SK-MEL-5 (cell line): Measurements from ENCODE around the gene TAS2R31. TPM values are rescaled to one million over a fixed set of nuclear protein-coding genes. Genes with fewer than 3 reads are reported as not detected.
A peak's percentile ranks its signal among the peaks of the same experiment; 100 is the strongest.

Experiments
- DNase-seq: peaks from one replicate; pipeline ENCODE4 v3.0.0-alpha.2; 2016; ENCODE audit warnings: low read depth, low spot score
- in situ Hi-C: cut with HindIII; loops from 2 replicates; pipeline ENCODE4 v1.10.0; 2016; ENCODE audit warnings: low sequenced_read_pairs, high pct_unique_total_duplicates, low pct_unique_long_range_greater_than_20kb
- total RNA-seq: library from RNA; depleted of rRNA; stranded (reverse); fragments of >200 nt; shearing (Covaris generic); gene quantifications from 2 replicates; pipeline ENCODE4 v1.2.3, GENCODE V29; 2014; rRNA removed

Gene TAS2R31
- total RNA-seq, 1 experiment from 2014 or later, result 1.7 TPM

DNA sequence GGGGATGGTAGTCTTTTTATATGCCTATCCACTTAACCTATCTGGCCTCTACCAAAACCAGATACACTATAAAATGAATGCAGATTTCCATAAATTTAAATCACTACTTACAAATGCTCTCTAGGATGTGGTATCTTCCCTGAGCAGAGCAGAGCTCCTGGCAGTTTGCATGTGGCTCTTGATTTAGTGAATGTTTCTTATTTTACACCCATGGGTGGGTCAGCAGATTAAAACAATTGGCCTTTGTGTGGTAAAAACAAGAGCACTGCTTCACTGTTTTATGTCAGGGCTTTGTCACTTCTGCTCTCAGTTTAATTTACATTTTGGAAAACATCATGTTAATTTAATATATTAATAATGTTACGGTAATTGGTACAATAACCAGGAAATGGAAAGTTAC is 14.3 kb downstream of the TAS2R31 start:
- DNase-seq, result peak; percentile 78
- in situ Hi-C loops, result no loop called here

DNA sequence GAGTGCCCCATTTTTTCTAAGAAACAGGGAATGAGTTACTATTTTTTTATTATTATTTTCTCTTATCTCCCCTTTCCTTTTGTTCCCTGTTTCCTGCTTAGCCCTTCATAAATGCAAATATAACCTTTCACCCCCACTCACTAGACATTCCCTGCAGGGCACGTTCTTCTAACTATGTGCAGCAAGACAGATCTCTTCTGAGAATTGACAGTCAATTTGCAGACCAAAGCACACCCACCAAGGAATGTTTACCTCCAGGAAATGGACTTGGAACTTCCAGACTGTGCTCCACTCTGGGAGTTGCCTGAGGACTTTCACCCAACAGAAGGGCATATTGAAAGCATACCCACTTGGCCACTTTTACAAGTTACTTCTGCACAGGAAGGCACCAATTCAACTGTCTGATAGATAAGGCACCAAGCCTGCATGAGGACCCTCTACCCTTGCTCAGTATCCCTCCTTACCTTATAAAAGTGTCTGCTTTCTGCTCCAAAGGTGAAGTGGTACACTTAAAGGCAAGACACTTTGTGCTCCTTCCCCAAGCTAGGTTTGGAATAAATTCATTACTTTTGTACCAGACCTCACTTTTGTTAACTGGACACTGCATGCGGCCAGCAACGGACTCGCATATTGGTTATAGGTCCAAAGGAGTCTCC is 15.3 kb downstream of the TAS2R31 start:
- in situ Hi-C loops, result no loop called here
- DNase-seq, result peak; percentile 10

DNA sequence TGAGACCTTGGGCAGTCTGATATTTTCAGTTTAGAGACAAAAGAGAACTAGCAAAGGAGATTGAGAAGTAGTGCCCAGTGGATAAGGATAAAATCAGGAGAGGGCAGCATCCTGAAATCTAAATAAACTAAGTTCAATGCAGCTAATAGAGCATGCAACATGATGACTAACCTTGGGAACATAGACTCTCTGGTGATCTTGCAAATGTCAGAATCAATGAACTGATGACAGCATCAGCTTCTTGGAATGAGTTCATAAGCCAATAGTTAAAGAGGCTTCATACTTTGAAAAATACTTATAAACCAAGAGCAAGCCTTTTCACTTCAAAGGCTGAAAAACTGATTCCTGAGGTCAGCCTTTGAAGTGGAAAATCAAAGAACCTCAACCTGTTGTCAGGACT is 17.0 kb downstream of the TAS2R31 start:
- no peak for DNase-seq
- in situ Hi-C loops, result no loop called here

DNA sequence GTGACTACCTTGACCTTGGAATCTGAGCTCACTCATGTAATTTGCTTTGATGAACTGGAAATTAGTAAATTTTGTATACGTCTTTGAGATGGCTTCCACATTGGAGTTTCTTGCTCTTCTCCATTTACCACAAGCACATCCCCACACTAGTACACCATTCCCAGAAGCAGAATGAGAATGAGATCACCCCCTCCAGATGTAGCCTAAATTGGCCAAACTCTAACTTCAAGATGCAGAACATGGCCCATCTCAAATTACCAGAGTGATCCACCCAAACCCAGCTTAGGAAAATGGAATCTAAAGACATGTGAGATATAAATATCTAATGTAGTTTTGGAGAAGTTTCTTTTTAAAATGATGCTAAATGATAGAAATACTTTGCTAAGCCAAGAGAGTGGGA is 23.6 kb downstream of the TAS2R31 start:
- DNase-seq, result no peak
- in situ Hi-C loops, result no loop called here

DNA sequence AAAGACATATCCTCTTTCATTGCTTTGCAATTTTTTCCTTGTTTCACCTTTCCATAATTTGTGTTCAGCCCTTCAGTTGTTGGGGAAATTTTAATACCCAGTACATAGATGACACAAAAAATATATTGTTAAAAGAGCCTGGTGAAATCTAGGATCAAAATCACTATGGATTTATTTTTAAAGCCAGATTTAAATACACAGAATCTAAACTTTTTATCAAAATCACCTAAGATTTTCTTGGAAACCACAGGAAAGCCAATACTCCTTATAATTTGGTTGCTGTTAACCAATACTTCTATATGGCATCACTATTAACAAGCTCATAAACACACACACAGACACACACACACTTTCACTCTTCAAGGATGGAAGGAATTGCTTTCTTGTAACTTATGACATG is 33.0 kb downstream of the TAS2R31 start, which contains the start of gene TAS2R20:
Gene TAS2R20, minus strand, starts transcription at position 101 of the 400 bp plus-strand sequence. CDS start 429 bp downstream, outside the sequence.
- in situ Hi-C loops, result no loop called here
- DNase-seq, result no peak

DNA sequence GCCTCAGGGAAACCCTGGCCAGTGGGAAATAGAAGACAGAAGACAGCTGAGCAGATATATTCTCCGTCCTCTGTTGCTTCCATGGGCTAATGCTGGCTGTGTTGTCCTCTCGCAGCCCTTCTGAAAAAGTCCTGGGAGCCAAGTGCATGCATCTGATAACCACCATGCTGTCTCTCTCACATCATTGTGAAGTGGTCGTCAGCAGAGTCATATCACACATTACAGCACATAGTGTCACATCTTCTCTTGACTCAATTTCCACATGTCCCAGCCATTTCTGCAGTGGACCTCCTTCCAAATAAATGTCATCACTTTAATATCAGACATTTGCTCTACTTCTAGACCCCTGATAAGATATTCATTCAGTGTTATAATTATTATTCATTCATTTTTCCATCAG is 36.9 kb downstream of the TAS2R31 start:
- no peak for DNase-seq
- in situ Hi-C loops, result no loop called here

DNA sequence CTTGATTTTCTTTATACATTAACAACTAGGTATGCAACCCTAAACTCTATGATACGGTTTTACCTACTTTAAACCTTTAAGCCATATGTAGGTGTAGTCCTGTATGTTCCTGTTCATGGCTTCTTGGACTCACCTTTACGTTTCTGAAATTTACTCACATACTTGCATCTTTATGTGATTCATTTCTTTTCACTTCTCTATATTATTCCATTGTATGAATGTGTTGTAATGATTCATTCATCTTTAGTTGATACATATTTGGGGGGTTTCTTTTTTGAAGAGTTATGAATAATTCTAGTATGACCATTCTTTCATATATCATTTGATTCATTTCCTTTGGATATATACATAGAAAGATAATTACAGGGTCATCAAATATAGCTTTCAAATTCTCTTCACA is 42.1 kb downstream of the TAS2R31 start:
- no peak for DNase-seq
- in situ Hi-C loops, result no loop called here

DNA sequence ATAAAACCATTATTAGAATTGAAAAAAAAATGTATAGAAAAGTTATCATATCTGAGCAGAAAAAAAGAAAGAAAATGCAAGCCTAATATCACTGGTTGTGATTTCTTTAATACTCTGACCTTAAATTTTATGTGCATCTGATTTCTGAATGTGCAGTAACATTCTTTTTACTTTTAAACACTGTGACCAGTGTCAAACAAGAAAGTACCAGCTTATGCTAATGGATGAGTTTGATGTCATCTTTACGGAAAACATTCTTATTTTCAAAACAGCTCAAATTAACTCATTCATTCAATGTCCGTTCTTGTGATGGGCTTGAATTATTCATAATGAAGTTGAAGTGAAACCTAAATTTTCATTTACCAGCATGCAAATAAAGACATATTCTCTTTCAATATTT is 44.4 kb downstream of the TAS2R31 start, which contains the start of gene TAS2R50:
Gene TAS2R50, minus strand, starts transcription at position 101 of the 400 bp plus-strand sequence. Its CDS starts 52 bp downstream, at position 49.
- no peak for DNase-seq
- in situ Hi-C loops, result no loop called here

DNA sequence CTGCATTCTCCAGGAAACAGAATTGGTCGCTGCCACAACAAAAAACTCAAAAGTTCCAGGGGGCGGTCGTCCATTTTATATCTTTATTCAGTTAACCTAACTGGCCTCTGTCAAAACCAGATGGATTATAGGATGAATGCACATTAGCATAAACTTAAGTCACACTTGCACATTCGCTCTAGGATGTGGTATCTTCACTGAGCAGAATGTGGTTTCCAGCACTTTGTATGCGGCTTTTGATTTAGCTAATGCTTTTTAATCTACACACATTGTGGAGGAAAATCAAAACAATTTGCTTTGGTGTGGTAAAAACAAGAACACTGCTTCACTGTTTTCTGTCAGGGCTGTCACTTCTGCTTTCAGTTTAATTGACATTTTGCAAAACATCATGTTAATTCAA is 49.0 kb downstream of the TAS2R31 start:
- in situ Hi-C loops, result no loop called here
- no peak for DNase-seq

Other genes starting within 250 kb of the TAS2R31 start
- gene TAS2R7, start 228.8 kb downstream of the TAS2R31 start, total RNA-seq, result not detected in 2 replicates
- gene TAS2R8, start 224.1 kb downstream of the TAS2R31 start, total RNA-seq, result not detected in 2 replicates
- gene TAS2R9, start 221.2 kb downstream of the TAS2R31 start, total RNA-seq, result not detected in 2 replicates
- gene TAS2R10, start 205.0 kb downstream of the TAS2R31 start, total RNA-seq, result 0.13 and 0.98 TPM in 2 replicates
- 3.2 and 4.6 TPM in 2 replicates for gene PRR4, start 181.9 kb downstream of the TAS2R31 start, total RNA-seq
- gene PRH1, start 147.2 kb downstream of the TAS2R31 start, total RNA-seq, result 8.8 and 11.5 TPM in 2 replicates
- 0.18 TPM in 1 of 2 replicates, not detected in the other for gene TAS2R13, start 121.8 kb downstream of the TAS2R31 start, total RNA-seq
- gene PRH2, start 102.2 kb downstream of the TAS2R31 start, total RNA-seq, result 0.26 TPM in 1 of 2 replicates, not detected in the other
- gene TAS2R14, start 92.1 kb downstream of the TAS2R31 start, total RNA-seq, result 1.6 and 1.8 TPM in 2 replicates
- gene TAS2R50, start 44.5 kb downstream of the TAS2R31 start, total RNA-seq, result 1.3 TPM in 1 of 2 replicates, not detected in the other
- 1.1 and 1.3 TPM in 2 replicates for gene TAS2R20, start 33.1 kb downstream of the TAS2R31 start, total RNA-seq
- 0.32 and 0.55 TPM in 2 replicates for gene TAS2R19, start 8.8 kb downstream of the TAS2R31 start, total RNA-seq
- 0.16 and 0.95 TPM in 2 replicates for gene TAS2R46, start 30.9 kb upstream of the TAS2R31 start, total RNA-seq
- 0.42 and 0.51 TPM in 2 replicates for gene TAS2R43, start 60.9 kb upstream of the TAS2R31 start, total RNA-seq
- 0.74 and 0.75 TPM in 2 replicates for gene TAS2R30, start 103.2 kb upstream of the TAS2R31 start, total RNA-seq
- 10.6 and 11.3 TPM in 2 replicates for gene SMIM10L1, start 139.8 kb upstream of the TAS2R31 start, total RNA-seq
- not detected in 2 replicates for gene TAS2R42, start 155.5 kb upstream of the TAS2R31 start, total RNA-seq
- gene PRB3, start 238.3 kb upstream of the TAS2R31 start, total RNA-seq, result not detected in 2 replicates